NCI-H187 treated with DMSO at 0.1 percent for 48 hours (cell line): ENCODE measurements around the gene CDH4.

Experiments used
- DNase-seq: peaks from one replicate; lab custom pipeline; 2025; lab: John Stamatoyannopoulos, UW

CDH4 gene

DNA sequence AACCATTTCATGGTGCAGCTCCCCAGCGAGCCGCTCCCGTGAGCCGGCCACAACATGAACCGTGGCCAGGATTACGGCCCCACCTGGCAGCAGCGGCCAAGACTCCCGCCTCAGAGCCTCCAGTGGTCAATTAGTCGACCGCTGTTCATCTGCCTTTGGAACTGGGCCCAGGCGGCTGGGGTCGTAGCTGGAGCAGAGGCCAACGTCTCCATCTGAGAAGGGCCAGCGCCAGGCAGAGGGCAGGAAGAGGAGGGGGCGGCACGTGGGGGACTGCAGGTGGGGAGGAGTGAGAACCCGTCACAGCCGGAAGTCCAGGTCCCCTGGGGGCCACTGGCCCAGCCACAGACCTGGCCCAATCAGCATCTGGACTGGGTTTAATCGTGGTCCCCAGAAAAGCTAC lies 629.4 kb downstream of the CDH4 start:
- DNase-seq: no peak

DNA sequence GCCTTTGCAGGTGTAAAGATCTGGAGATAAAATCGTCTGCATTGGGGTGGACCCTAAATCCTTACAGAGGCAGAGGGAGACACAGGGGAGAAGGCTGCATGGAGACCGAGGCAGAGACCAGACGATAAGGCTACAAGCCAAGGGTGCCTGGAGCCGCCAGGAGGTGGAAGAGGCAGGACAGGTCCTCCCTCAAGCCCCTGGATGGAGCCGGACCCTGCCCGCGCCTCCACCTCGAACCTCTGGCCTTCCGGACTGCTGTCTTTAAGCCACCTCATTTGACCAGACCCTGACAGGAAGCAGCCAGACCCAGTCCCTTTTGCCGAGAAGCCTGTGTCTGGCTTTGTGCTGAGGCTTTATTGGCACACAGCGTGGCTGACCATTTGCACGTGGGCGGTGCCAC lies 629.8 kb downstream of the CDH4 start:
- DNase-seq: no peak

DNA sequence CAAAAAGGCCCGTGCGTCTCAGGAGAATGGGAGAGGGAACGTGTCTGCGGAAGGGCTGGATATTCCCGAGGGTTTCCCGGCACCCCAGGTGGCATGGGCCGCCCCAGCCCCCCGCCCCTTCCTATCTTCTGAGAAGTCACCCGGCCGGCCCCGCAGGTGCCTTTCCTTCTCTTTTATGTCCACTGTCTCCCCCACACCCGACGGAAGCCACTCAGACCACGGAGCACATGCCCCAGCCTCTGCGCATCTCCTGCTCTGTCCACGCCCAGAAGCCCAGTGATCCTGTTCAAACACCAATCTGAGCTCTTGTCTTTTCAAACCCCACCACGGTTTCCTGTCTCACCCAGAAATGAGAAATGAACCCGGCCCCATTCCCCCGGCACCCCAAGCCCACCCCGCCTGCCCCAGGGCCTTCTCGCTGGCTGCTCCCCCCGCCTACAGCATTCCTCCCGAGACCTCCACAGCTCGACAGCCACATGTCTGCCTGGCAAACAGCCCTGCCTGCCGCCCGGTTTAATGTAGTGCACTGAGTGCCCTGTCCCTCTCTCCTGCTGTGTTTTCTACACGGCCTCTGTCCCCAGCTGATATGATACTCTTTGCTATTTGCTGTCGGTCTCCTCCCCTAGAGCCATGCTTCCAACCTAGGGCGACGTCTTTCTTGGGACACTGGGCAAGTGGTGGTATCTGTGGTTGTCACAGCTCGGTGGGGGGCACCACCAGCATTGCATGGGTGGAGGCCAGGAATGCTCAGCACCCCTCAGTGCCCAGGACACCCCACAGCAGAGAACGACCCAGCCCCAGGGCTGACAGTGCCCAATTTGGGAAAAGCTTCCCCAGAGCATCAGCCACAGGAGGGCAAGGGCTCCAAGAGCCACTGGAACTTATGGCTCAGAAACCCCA lies 630.9 kb downstream of the CDH4 start:
- no peak for DNase-seq

DNA sequence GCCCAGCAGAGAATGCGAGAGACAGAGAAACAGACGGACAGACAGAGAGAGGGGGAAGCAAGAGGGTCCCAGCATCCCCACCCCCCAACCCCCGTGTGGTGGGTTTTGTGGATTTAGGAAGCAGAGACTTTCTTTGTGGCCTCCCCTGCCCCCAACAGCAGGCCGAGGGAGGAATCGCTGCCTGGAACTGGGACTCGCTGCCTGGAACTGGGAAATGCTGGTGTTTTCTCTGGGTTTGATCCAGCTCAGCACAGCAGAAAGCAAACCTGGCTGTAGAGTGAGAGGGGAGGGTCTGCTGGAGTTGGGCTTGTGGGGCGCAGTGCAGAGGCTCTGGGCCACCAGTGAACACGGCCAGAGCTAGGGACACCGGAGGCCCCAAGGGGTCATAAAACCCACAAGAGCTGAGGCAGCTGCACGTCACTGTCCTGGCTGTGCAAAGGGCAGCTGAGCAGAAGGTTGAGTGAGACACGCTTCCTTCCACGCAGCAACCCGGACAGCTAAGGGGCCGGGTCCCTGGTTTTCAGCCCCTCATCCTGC lies 631.9 kb downstream of the CDH4 start:
- DNase-seq: no peak

DNA sequence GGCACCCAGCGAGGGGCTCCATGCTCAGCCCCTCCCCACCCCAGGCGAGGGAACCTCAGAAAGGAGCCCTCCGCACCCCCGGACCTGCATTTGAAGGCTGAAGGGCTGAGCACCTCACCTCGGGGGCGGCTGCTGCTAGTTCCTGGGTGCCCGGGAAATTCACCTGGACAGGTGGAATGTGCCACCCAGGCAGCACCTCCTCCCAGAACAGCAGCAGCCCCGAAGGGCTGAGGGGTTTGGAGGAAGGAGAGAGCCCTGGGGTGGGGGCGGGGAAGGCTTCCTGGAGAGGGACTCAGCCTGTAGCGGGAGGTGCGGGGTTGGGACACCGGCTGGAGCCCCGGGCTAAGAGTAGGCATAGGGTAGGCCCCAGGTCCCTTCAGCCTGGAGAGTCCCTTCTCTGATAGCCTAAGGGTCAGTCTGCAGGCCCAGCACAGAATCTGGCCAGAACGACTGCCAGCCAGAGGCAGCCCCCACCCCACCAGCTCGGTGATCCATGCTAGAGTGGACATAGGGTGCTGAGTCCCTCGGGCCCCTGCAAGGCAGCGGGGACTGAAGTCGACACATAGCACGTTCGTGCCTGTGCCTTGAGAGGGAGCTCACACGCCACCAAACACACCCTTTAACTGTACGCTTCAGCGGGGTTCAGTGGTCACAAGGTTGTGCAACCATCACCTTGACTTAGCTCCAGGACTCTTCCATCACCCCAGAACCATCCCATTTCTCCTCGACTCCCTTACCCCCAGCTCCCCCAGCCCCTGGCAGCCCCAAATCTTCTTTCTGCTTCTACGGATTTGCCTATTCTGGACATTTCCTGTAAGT lies 632.7 kb downstream of the CDH4 start:
- DNase-seq: no peak

DNA sequence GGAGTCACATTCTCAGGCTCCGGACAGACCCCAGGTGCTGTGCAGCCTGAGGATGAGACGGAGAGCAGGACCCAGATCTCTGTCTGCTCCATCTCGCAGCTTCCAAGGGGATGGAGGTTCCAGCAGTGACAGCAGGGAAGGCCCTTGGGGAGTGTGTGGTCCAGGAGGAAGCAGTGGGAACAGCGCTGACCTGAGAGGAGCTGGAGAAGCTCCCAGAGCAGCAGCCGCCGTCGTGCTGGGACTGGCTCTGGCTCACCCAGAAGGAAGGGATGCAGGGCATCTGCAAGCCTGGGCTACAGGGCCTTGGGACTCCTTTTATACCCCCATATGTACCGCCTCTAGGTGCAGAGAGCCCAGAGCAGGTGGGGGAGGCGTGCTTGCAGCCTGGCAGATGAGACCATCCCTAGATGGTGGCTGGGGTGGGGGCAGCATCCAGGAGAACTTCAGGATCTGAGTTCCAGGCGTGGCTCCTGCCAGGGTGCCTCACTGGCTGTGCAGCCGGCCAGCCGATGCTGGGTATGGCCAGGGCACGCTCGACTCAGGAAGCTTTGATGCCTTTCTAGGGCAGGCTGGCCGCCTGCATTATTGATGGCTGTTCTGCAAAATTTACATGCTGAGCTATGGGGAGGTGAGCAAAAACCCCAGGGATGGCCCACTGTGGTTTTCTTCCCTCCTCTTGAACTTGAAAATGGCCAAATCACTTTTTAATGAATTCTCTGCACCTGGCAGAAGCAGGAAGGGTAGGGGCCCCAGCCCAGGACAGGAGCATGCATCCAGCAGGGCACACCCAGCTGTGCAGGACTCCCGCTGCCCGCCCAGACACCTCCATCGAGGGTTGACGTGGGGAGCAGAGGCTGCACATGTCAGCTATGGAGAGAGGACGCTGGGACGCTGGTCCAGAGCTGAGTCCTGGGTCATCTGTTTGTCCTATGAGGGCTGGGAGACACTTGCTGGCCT lies 634.0 kb downstream of the CDH4 start:
- DNase-seq: no peak

DNA sequence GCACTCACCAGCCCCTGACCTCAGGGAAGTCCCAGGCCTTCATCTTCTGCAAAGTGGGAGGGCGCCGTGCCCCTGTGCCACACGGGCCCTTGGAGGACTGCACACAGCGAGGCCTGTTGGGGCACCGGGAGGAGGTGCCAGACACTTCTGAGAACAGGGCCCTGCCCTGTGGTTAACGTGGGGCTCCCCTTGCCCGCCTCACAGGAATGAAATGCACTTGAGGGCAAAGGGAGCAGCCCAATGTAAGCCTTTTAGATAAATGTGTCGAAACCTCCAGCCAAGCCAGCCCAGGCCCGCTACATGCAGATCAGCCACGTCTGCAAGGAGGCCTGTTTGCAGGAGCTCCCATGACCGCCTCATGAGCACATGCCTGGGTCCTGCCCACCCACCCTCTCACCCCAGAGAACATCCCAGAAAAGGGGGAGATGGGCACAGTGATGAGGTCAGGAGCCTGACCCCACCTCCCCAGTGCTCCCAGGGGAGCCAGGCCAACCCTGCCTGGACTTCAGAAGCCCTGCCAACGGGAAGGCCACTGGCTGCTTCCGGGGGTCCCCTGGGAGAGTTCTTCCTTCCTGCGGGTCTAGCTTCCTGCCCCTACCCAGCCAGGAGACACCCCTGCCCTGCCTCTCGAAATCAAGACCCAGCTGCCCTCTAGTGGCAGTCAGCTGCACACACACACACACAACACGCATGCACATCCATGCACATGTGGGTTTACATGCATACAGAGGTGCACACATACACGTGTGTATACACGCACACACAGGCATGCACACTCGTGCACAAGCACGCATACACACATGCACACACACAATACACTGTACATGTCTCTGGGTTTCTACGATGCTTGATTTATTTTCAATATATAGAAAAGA lies 634.9 kb downstream of the CDH4 start:
- DNase-seq: no peak

DNA sequence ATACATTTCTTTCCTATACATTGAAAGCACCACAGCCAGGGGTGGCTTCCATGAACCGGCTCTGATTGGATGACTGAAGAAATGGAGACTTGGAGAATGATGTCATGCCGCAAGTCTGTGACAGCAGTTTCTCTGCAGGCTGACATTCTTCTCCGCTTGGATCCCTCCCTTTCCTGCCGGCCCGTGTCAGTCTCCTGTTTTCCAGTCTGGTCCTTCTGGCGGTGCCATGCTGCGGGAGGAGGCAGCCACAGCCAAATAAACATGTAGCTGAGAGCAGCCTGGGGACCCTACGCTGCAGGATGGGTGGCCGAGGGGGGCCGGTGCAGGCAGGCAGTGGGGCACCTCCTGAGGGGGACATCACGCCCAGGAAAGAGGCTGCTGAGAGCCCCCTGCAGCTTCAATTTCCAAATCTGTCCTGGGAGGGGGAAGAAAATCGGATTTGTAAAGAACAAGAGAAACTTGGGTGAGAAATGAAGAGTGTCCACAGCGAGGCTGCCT lies 635.6 kb downstream of the CDH4 start:
- DNase-seq: no peak

DNA sequence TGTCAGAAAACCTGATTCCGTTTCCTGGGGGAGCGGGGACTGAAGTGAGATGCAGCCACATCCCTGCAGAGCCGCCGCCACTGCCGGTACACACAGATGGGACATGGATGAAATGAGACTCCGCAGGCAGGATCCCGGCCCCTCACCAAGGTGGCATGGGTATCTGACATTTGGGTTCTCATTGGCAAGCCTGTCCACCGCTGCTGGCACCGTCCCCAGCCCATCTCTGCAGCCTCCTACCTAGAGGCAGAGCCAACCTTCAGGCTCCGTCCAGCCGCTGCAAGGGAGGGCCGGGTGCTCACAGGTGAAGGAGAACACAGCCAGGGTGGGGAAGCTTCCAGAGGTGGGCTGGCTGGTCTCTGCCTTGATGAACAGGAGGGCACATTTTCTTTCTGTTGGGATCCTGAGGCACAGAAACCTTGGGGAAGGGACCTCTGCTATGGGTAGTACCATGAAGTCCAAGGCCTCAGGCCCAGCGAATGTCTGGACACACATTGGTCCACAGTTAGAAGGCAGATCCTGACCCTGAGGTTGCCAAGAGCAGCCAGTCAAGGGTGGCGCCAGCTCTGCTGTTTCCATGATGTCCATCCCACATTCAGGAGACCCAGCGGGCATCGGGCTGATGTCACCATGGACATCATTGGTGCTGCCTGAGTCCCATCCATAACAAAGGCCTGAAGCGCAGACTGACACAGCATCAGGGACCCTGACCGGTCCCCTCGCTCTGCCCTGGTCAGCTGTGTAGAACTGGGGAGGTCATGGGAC lies 636.2 kb downstream of the CDH4 start:
- no peak for DNase-seq

DNA sequence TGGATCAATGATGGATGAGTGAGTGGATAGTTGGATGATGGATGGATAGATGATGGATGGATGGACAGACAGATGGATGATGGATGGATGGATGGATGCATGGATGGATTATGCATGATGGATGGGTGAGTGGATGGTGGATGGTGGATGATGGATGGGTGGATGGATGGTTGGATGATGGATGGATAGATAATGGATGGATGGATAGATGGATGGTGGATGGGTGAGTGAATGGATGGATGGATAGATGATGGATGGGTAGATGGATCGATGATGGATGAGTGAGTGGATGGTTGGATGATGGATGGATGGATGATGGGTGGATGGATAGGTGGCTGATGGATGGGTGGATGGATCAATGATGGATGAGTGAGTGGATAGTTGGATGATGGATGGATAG lies 637.6 kb downstream of the CDH4 start:
- no peak for DNase-seq

DNA sequence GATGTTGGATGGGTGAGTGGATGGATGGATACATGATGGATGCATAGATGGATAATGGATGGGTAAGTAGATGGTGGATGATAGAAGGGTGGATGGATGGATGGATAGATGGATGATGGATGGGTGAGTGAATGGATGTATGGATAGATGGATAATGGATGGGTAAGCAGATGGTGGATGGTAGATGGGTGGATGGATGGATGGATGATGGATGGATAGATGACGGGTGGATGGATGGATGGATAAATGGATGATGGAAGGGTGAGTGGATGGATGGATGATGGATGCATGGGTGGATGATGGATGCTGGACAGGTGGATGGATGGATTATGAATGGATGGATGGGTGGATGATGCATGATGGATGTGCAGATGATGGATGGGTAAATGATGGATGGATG lies 638.1 kb downstream of the CDH4 start:
- no peak for DNase-seq

DNA sequence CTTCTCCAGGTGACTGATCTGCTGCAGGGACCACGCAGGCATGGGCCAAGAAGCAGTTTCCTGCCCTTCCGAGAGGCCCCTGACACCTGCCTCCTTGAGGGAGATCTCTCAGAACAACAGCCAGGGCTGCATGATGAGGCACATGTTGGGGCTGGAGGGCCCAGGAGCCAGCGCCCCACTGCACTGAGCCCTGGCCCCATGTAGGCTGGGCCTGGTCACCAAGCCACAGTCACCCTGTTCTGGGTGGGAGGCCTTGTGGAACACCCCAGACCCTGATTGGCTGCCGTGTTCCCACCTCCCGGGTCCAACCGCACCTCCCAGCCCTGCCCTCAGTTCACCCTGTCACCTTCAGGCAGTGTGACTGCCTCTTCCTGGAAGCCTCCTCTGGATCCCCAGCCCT lies 639.4 kb downstream of the CDH4 start:
- no peak for DNase-seq

DNA sequence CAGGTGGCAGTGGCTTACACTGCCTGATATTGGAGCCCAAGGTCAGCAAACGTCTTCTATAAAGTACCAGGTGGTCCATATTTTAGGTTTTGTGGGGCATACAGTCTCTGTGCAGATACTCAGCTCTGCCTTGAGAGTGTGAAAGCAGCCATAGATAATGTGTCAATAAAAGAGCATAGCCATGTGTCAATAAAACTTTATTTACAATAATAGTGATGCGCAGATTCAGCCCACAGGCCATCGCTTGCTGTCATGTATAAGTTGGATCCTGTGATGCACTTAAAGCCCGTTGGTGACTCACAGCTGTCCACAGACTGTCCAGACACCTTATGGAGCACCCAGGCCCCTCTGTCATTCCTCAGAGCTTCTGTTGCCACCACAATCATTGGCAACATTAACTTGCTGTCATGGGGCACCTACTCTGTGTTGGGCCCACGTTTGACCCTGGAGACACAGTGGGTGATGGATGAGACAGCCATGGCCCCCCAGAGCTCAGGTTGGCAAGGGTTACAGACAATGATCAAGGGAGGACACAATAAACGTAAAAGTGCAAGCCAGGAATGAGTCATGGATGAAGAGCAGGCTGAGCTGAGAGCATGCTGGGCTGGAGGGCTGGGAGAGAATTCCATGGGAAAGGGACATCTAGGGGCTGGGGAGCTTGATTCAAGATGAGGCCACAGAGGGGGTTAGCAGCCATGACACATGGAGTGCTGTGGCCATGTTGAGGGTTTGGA lies 640.0 kb downstream of the CDH4 start:
- DNase-seq: no peak

DNA sequence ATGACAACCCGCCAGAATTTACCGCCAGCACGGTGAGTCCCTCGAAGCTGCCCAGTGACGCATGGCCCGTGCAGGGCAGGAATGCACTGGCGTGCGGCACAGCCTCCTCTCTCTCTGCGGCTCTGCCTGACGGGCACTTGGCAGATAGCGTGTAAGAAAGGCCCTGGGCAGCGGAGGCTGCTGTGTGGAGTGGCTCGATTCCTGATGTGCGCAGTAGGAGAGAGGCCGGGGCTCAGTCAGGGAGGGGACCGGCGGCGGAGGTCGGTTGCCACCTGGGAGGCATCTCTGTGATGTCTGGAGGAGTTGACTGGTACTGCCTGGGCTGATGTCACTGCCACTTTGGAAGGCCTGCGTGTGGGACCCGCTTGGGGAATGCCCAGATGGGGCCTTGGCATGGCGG lies 643.0 kb downstream of the CDH4 start:
- no peak for DNase-seq

DNA sequence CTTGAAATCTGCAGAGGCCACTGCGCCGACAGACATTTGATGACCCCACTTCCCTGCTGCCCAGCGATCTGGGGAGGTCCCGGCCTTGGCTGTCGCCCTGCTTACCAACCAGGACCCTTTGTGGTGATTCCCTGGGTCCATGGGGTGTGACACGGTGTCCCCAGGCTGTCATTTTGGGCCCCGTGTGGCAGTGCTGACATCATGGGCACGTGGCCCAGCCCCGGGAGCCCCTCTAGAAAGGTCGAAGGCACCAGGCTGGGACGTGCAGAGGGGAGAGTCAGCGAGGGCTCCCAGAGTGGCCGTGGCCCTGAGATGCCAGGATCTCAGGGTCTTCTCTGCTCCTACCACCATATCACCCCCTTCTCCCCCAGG lies 643.6 kb downstream of the CDH4 start:
- DNase-seq: no peak

DNA sequence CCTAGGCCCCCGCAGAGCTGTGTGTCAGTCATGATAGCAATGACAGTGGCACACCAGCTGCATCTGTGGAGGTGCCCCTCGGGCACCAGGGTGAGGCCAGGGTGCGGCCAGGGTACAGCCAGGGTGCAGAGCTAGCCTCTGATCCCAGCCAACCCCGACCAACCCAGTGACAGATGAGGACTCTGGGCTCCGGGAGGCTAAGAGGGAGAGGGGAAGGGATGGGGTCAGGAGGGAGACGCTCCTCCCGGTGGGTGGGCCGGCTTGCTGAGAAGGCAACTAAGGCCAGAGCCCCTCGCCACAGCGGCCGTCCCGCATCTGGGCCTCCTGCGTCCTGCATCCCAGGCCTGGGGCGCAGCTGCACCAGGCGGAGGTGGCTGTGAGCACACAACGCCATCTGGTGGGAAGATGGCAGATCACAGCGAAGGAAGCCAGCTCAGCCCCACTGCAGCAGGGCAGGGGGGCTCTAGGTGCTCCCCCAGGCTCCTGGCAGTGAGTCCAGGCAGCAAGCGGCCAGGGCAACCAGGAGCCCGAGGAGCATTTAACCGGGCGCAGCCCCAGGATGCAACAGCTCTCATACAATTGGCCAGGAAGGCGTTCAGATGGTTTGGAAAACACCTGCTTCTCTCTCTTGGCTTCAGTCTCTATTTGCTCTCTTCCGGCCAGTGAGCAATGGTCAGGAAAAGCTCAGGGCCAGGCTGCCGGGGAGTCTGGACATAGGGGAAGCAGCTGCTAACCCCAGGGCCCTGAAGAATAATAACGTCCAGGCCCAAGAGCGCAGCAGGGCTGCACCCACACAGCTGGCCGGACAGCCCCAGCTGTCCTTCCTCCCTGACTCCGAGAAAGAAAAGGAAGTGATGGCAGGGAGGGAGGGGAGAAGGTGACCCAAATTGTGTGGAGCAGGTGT lies 644.2 kb downstream of the CDH4 start:
- DNase-seq: no peak

DNA sequence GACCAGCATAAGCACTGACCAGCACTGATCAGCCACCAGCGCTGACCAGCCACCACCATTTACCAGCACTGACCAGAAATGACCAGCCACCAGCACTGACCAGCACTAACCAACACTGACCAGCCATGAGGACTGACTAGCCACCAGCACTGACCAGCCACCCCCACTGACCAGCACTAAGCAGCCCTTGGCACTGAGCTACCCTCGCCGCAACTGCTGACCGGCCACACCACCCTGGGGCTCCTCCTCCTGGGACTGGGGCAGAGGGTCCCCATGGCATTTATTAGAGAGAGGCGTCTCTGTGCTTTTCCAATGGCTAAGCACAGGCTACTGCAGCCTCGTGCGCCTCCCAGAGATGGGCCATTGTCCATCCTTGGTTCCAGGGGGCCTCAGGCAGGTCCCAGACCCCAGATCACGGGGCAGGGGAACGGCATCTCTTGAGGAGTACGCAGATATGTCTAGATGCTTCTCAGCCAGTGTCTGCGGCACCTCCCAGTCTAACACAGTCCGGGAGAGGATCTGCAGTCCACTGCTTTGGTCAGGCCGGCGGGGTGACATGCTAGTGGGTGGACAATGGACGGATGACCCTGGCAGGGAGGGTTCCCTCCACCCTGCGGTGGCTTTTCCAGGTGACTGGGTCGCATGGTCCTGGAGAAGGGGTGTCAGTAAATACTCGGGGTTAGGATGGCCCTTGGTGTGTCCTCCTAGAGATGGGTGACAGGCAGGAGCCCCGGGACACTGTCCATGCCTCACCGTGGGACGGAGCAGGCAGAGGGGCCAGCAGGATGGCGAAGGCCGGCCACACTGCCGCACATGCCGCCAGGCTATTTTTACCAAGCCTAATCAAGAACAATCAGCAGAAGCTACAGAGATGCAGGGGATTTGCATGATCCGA lies 645.6 kb downstream of the CDH4 start:
- DNase-seq: no peak
